ELR (cell line): ENCODE data around the gene CROCC.
A peak's percentile ranks its signal among the peaks of the same experiment; 100 is the strongest.
"Not testable (repeated sequence)": the region's sequence is repeated elsewhere in the genome, so short reads cannot be mapped to it uniquely, and the experiment has no call there.

Source experiments
- DNase-seq: peaks from one replicate; pipeline ENCODE4 v3.0.0-alpha.2; 2015; ENCODE audit warnings: low read depth

CROCC gene

GRCh38 chr1:16938351-16939321 is 16.9 kb downstream of the CROCC start:
- DNase-seq: no peak

- DNase-seq: not testable (repeated sequence)
Observed at GRCh38 chr1:16939386-16940180, 17.9 kb downstream of the CROCC start.

DNA sequence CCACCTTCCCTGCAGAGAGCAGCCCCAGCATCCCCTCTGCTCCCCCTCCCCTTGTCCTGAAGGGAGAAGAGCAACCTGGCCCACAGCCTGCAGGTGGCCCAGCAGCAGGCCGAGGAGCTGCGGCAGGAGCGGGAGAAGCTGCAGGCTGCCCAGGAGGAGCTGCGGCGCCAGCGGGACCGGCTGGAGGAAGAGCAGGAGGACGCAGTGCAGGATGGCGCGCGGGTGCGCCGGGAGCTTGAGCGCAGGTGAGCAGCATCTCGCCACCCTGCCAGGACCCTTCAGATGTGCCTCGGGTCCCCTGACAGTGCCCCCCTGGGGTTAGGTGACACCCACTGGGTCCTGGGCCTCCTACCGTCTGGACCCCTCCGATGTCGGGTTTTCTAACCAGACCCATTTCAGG is 22.3 kb downstream of the CROCC start:
- no peak for DNase-seq

GRCh38 chr1:16945512-16945911 is 23.8 kb downstream of the CROCC start:
- DNase-seq: not testable (repeated sequence)

GRCh38 chr1:16946185-16946584 is 24.5 kb downstream of the CROCC start:
- DNase-seq: not testable (repeated sequence)

- DNase-seq: no peak
Observed at GRCh38 chr1:16946646-16947045, 24.9 kb downstream of the CROCC start.

GRCh38 chr1:16948282-16948891 is 26.7 kb downstream of the CROCC start:
- DNase-seq: not testable (repeated sequence)

- peak; percentile 80 for DNase-seq
Observed at GRCh38 chr1:16949026-16949425, 27.3 kb downstream of the CROCC start.

DNA sequence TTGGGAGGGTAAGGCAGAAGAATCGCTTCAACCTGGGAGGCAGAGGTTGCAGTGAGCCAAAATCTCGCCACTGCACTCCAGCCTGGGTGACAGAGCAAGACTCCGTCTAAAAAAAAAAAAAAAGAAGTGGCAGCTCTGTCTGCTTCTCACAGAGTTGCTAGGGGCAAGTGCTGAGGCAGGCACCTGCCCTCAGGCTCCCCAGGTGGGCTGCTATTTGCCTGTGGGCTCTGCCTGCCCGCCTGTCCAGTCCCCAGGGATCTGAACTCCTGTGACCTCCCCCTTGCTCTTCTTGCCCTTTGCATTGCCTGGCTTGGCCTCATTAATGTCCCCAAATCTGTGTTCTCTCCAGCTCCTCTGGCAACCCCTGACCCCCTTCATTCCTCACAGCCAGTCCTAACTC is 30.6 kb downstream of the CROCC start:
- not testable (repeated sequence) for DNase-seq

DNA sequence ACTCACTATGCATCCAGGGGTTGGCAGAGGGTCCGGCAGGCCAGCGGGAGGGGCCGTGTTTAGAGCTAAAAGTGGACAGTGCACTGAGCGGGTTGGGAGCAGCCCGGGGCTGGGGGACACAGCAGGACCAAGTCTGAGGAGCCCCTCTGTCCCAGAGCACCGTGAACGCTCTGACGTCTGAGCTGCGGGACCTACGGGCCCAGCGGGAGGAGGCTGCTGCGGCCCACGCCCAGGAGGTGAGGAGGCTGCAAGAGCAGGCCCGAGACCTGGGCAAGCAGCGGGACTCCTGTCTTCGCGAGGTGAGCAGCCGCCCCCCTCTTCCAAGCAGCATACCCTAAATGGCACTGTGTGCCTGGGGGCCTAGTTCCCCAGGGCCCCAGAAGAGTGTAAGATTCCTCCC is 32.8 kb downstream of the CROCC start:
- no peak for DNase-seq

GRCh38 chr1:16955186-16955585 is 33.5 kb downstream of the CROCC start:
- no peak for DNase-seq

GRCh38 chr1:16956775-16957174 is 35.0 kb downstream of the CROCC start:
- DNase-seq: peak; percentile 25

DNA sequence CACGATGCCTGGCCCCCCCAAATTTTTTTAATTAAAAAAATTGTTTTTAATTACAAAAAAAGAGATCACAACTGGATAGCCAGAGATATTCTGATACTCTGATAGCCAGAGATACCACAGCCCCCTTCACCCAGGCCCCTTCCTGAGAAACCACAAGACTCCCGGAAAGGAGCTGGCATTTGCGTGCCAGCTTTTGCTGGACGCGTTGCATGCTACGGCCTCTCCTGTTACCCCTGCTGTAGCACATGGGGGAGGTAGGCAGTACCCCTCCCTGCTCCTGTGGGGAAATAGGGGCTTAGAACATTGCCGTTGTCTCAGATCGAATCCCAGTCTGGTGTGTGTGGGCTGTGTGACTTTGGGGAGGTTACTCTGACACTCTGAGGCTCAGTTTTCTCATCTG is 36.0 kb downstream of the CROCC start:
- no peak for DNase-seq

GRCh38 chr1:16958475-16958874 is 36.7 kb downstream of the CROCC start:
- DNase-seq: no peak

DNA sequence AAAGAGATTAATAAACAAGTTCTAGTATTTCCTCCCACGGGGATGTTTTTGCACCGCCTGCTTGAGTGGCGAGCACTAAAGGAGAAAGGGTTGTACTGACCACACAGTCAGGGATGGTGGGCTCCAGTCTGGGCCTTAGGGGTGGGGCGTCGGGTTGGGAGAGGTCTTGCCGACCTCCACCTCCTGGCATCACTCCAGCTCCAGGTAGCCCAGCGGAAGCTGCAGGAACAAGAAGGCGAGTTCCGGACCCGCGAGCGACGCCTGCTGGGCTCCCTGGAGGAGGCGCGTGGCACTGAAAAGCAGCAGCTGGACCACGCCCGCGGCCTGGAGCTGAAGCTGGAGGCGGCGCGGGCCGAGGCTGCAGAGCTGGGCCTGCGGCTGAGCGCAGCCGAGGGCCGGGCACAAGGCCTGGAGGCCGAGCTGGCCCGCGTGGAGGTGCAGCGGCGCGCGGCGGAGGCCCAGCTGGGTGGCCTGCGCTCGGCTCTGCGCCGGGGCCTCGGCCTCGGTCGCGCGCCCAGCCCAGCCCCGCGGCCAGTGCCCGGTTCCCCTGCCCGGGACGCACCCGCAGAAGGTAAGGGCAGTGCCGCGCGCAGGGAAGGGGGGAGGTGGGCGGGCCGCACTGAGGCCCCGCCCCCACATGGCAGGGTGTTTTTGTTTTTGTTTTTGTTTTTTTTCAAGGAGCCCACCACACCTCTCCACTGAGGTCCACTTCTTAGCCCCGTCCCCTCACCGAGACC is 39.0 kb downstream of the CROCC start:
- DNase-seq: peak; percentile 87

GRCh38 chr1:16961297-16962133 is 39.8 kb downstream of the CROCC start:
- no peak for DNase-seq

- not testable (repeated sequence) for DNase-seq
Observed at GRCh38 chr1:16964169-16964568, 42.4 kb downstream of the CROCC start.

- no peak for DNase-seq
Observed at GRCh38 chr1:16965486-16966067, 43.8 kb downstream of the CROCC start.

- DNase-seq: no peak
Observed at GRCh38 chr1:16966282-16966681, 44.6 kb downstream of the CROCC start.

- DNase-seq: no peak
Observed at GRCh38 chr1:16967095-16967575, 45.4 kb downstream of the CROCC start.
